Measurements from ENCODE around the gene ZNF407.

ZNF407 gene

GRCh38 chr18:74876630-74877243, 279.1 kb downstream of the ZNF407 start:
- H3K27ac ChIP-seq: no peak overlapping the region

GRCh38 chr18:74878267-74878666, 280.6 kb downstream of the ZNF407 start:
- H3K27ac ChIP-seq: no peak overlapping the region
- no peak for TF ChIP-seq CTCF (conservative IDR thresholded peaks at IDR 0.05)

More at GRCh38 chr18:74876630-74877243, 279.1 kb downstream of the ZNF407 start:
- no peak for TF ChIP-seq CTCF (conservative IDR thresholded peaks at IDR 0.05)

GRCh38 chr18:74880706-74881278, 283.1 kb downstream of the ZNF407 start:
- no peak for TF ChIP-seq CTCF (conservative IDR thresholded peaks at IDR 0.05)
- no peak overlapping the region for H3K27ac ChIP-seq

GRCh38 chr18:74892066-74892627, 294.5 kb downstream of the ZNF407 start:
- TF ChIP-seq CTCF (conservative IDR thresholded peaks at IDR 0.05): no peak
- H3K27ac ChIP-seq: no peak overlapping the region

- TF ChIP-seq CTCF (conservative IDR thresholded peaks at IDR 0.05): no peak
- H3K27ac ChIP-seq: no peak overlapping the region
Measured at GRCh38 chr18:74895686-74896085, 298.0 kb downstream of the ZNF407 start.

GRCh38 chr18:74896390-74896991, 298.8 kb downstream of the ZNF407 start:
- no peak overlapping the region for H3K27ac ChIP-seq
- peak; percentile 92 for TF ChIP-seq CTCF (conservative IDR thresholded peaks at IDR 0.05)

GRCh38 chr18:74897971-74898657, 300.4 kb downstream of the ZNF407 start:
- TF ChIP-seq CTCF (conservative IDR thresholded peaks at IDR 0.05): no peak
- no peak overlapping the region for H3K27ac ChIP-seq
